T-helper 2 cell treated with Interferon-gamma antibody and Interleukin-4, amounts not matched to agents 5 μg/mL and 100 μg/mL, for 36 hours (primary cell): ENCODE data around the gene TTC3.
"Not testable (repeated sequence)": the region's sequence is repeated elsewhere in the genome, so short reads cannot be mapped to it uniquely, and the experiment has no call there.

ENCODE experiments used
- DNase-seq: peaks from one replicate; pipeline ENCODE4 v3.0.0; 2021; ENCODE audit warnings: low spot score
- H3K27ac Mint-ChIP-seq: one replicate; pipeline ENCODE4 v1.8.0; 2021; ENCODE audit warnings: mild to moderate bottlenecking, mixed read lengths
- H3K27me3 Mint-ChIP-seq: one replicate; pipeline ENCODE4 v1.8.0; 2021; ENCODE audit warnings: low read depth, mixed read lengths
- H3K36me3 Mint-ChIP-seq: one replicate; pipeline ENCODE4 v1.8.0; 2021; ENCODE audit warnings: low read depth, mixed read lengths
- H3K4me1 Mint-ChIP-seq: one replicate; pipeline ENCODE4 v1.8.0; 2021; ENCODE audit warnings: low read depth, mixed read lengths
- H3K4me3 Mint-ChIP-seq: one replicate; pipeline ENCODE4 v1.8.0; 2022; ENCODE audit warnings: mild to moderate bottlenecking, moderate library complexity, mixed read lengths
- H3K9me3 Mint-ChIP-seq: one replicate; pipeline ENCODE4 v1.8.0; 2021; ENCODE audit warnings: mixed read lengths

TTC3 gene

GRCh38 chr21:37119421-37120218 lies 46.6 kb downstream of the TTC3 start:
- Mint-ChIP-seq H3K27me3 (no peaks in the 10 kb centered on the region), H3K4me1 (peaks cover 25% of the 10 kb centered on the region), H3K36me3 (peaks cover 14% of the 10 kb centered on the region), H3K9me3 (no peaks in the 10 kb centered on the region), H3K27ac (peak overlapping the region; percentile 5), H3K4me3 (peak overlapping the region; percentile 19)
- peak; percentile 32 for DNase-seq

- Mint-ChIP-seq H3K36me3 (peaks cover 30% of the 10 kb centered on the region), H3K4me1 (no peaks in the 10 kb centered on the region), H3K4me3 (no peak overlapping the region), H3K27me3 (no peaks in the 10 kb centered on the region), H3K9me3 (no peaks in the 10 kb centered on the region), H3K27ac (no peak overlapping the region)
- no peak for DNase-seq
Observed at GRCh38 chr21:37128076-37128475, 55.0 kb downstream of the TTC3 start.

- Mint-ChIP-seq H3K4me3 (no peak overlapping the region), H3K27me3 (no peaks in the 10 kb centered on the region), H3K4me1 (peaks cover 9% of the 10 kb centered on the region), H3K36me3 (peaks cover 45% of the 10 kb centered on the region), H3K27ac (no peak overlapping the region), H3K9me3 (no peaks in the 10 kb centered on the region)
- DNase-seq = no peak
Observed at GRCh38 chr21:37130971-37131370, 57.9 kb downstream of the TTC3 start.

- no peak for DNase-seq
- H3K36me3 Mint-ChIP-seq = peaks cover 49% of the 10 kb centered on the region
- peaks cover 18% of the 10 kb centered on the region for H3K4me1 Mint-ChIP-seq
- H3K27ac Mint-ChIP-seq = peak overlapping the region; percentile 28
- H3K27me3 Mint-ChIP-seq = no peaks in the 10 kb centered on the region
- peak overlapping the region; percentile 21 for H3K4me3 Mint-ChIP-seq
- H3K9me3 Mint-ChIP-seq = peaks cover 4% of the 10 kb centered on the region
Observed at GRCh38 chr21:37136261-37136660, 63.2 kb downstream of the TTC3 start.

GRCh38 chr21:37136744-37137143 lies 63.7 kb downstream of the TTC3 start:
- Mint-ChIP-seq H3K4me1 (peaks cover 18% of the 10 kb centered on the region), H3K9me3 (peaks cover 4% of the 10 kb centered on the region), H3K4me3 (no peak overlapping the region), H3K27me3 (no peaks in the 10 kb centered on the region), H3K36me3 (peaks cover 49% of the 10 kb centered on the region), H3K27ac (peak overlapping the region; percentile 28)
- no peak for DNase-seq

GRCh38 chr21:37139154-37139553 lies 66.1 kb downstream of the TTC3 start:
- peaks cover 54% of the 10 kb centered on the region for H3K36me3 Mint-ChIP-seq
- no peak for DNase-seq

GRCh38 chr21:37139902-37140301 lies 66.8 kb downstream of the TTC3 start:
- Mint-ChIP-seq H3K36me3 (peaks cover 53% of the 10 kb centered on the region), H3K4me3 (no peak overlapping the region), H3K9me3 (peaks cover 4% of the 10 kb centered on the region), H3K4me1 (peaks cover 17% of the 10 kb centered on the region), H3K27me3 (no peaks in the 10 kb centered on the region), H3K27ac (no peak overlapping the region)
- no peak for DNase-seq

More at GRCh38 chr21:37139154-37139553, 66.1 kb downstream of the TTC3 start:
- Mint-ChIP-seq H3K27me3 (no peaks in the 10 kb centered on the region), H3K9me3 (peaks cover 4% of the 10 kb centered on the region), H3K27ac (no peak overlapping the region), H3K4me1 (peaks cover 18% of the 10 kb centered on the region), H3K4me3 (no peak overlapping the region)

GRCh38 chr21:37143392-37143791 lies 70.3 kb downstream of the TTC3 start:
- not testable (repeated sequence) for H3K9me3 Mint-ChIP-seq, H3K4me3 Mint-ChIP-seq, H3K27ac Mint-ChIP-seq, H3K4me1 Mint-ChIP-seq, H3K27me3 Mint-ChIP-seq, DNase-seq
- peaks cover 41% of the 10 kb centered on the region for H3K36me3 Mint-ChIP-seq

- no peaks in the 10 kb centered on the region for H3K27me3 Mint-ChIP-seq
- no peaks in the 10 kb centered on the region for H3K4me1 Mint-ChIP-seq
- H3K27ac Mint-ChIP-seq = no peak overlapping the region
- H3K4me3 Mint-ChIP-seq = no peak overlapping the region
- H3K9me3 Mint-ChIP-seq = no peaks in the 10 kb centered on the region
- DNase-seq = no peak
- peaks cover 44% of the 10 kb centered on the region for H3K36me3 Mint-ChIP-seq
Observed at GRCh38 chr21:37145635-37146111, 72.6 kb downstream of the TTC3 start.

- Mint-ChIP-seq H3K9me3 (no peaks in the 10 kb centered on the region), H3K27ac (no peak overlapping the region), H3K4me3 (no peak overlapping the region), H3K27me3 (no peaks in the 10 kb centered on the region), H3K4me1 (no peaks in the 10 kb centered on the region), H3K36me3 (peaks cover 41% of the 10 kb centered on the region)
- DNase-seq = no peak
Observed at GRCh38 chr21:37146320-37147235, 73.5 kb downstream of the TTC3 start.

- no peak for DNase-seq
- no peaks in the 10 kb centered on the region for H3K9me3 Mint-ChIP-seq
- H3K4me1 Mint-ChIP-seq = no peaks in the 10 kb centered on the region
- H3K27ac Mint-ChIP-seq = no peak overlapping the region
- peaks cover 27% of the 10 kb centered on the region for H3K36me3 Mint-ChIP-seq
- no peaks in the 10 kb centered on the region for H3K27me3 Mint-ChIP-seq
- H3K4me3 Mint-ChIP-seq = no peak overlapping the region
Observed at GRCh38 chr21:37149411-37149810, 76.4 kb downstream of the TTC3 start.

- peaks cover 26% of the 10 kb centered on the region for H3K36me3 Mint-ChIP-seq
Observed at GRCh38 chr21:37153196-37153934, 80.3 kb downstream of the TTC3 start.

GRCh38 chr21:37153935-37154350 lies 80.9 kb downstream of the TTC3 start:
- H3K27me3 Mint-ChIP-seq = no peaks in the 10 kb centered on the region
- H3K4me3 Mint-ChIP-seq = no peak overlapping the region
- no peaks in the 10 kb centered on the region for H3K9me3 Mint-ChIP-seq
- no peak overlapping the region for H3K27ac Mint-ChIP-seq
- H3K36me3 Mint-ChIP-seq = peaks cover 32% of the 10 kb centered on the region
- peaks cover 4% of the 10 kb centered on the region for H3K4me1 Mint-ChIP-seq
- no peak for DNase-seq

More at GRCh38 chr21:37153196-37153934, 80.3 kb downstream of the TTC3 start:
- H3K4me1 Mint-ChIP-seq = no peaks in the 10 kb centered on the region
- H3K4me3 Mint-ChIP-seq = no peak overlapping the region
- DNase-seq = no peak
- H3K27me3 Mint-ChIP-seq = no peaks in the 10 kb centered on the region
- no peak overlapping the region for H3K27ac Mint-ChIP-seq
- no peaks in the 10 kb centered on the region for H3K9me3 Mint-ChIP-seq
